ENCODE measurements around the gene MAGEF1.

MAGEF1 gene

GRCh38 chr3:184758056-184758455 lies 46.2 kb upstream of the MAGEF1 start:
- Histone ChIP-seq H3K36me3 (ENCODE audit: insufficient read depth) (no peaks in the 10 kb centered on the region), H4K20me1 (ENCODE audit: insufficient read depth) (no peaks in the 10 kb centered on the region), H3K4me2 (no peak overlapping the region), H3K27me3 (ENCODE audit: insufficient read depth, low read depth) (no peaks in the 10 kb centered on the region), H3K4me3 (IDR thresholded peaks at IDR 0.05; ENCODE audit: insufficient read depth, low read depth, low read length) (no peak overlapping the region), H2AFZ (ENCODE audit: low read depth) (no peak overlapping the region), H3K79me2 (ENCODE audit: insufficient read depth, low read depth) (no peaks in the 10 kb centered on the region), H3K9ac (no peak overlapping the region), H3K4me1 (ENCODE audit: low read depth, poor library complexity, severe bottlenecking) (no peaks in the 10 kb centered on the region), H3K27ac (no peak overlapping the region)
- TF ChIP-seq CTCF (conservative IDR thresholded peaks at IDR 0.05; ENCODE audit: low read depth, low read length): no peak

- Histone ChIP-seq H3K36me3 (ENCODE audit: insufficient read depth) (no peaks in the 10 kb centered on the region), H4K20me1 (ENCODE audit: insufficient read depth) (no peaks in the 10 kb centered on the region), H3K27me3 (ENCODE audit: insufficient read depth, low read depth) (no peaks in the 10 kb centered on the region), H3K4me1 (ENCODE audit: low read depth, poor library complexity, severe bottlenecking) (no peaks in the 10 kb centered on the region), H3K27ac (no peak overlapping the region), H3K9ac (no peak overlapping the region), H3K79me2 (ENCODE audit: insufficient read depth, low read depth) (no peaks in the 10 kb centered on the region), H2AFZ (ENCODE audit: low read depth) (no peak overlapping the region), H3K4me3 (IDR thresholded peaks at IDR 0.05; ENCODE audit: insufficient read depth, low read depth, low read length) (no peak overlapping the region), H3K4me2 (no peak overlapping the region)
- no peak for TF ChIP-seq CTCF (conservative IDR thresholded peaks at IDR 0.05; ENCODE audit: low read depth, low read length)
These were observed 45.3 kb upstream of the MAGEF1 start for GRCh38 chr3:184757022-184757651.

GRCh38 chr3:184756151-184757021 lies 44.5 kb upstream of the MAGEF1 start:
- Histone ChIP-seq H3K79me2 (ENCODE audit: insufficient read depth, low read depth) (no peaks in the 10 kb centered on the region), H3K27ac (no peak overlapping the region), H3K4me3 (IDR thresholded peaks at IDR 0.05; ENCODE audit: insufficient read depth, low read depth, low read length) (no peak overlapping the region), H3K4me2 (no peak overlapping the region), H4K20me1 (ENCODE audit: insufficient read depth) (no peaks in the 10 kb centered on the region), H2AFZ (ENCODE audit: low read depth) (no peak overlapping the region), H3K4me1 (ENCODE audit: low read depth, poor library complexity, severe bottlenecking) (no peaks in the 10 kb centered on the region), H3K36me3 (ENCODE audit: insufficient read depth) (no peaks in the 10 kb centered on the region), H3K9ac (no peak overlapping the region), H3K27me3 (ENCODE audit: insufficient read depth, low read depth) (no peaks in the 10 kb centered on the region)
- TF ChIP-seq CTCF (conservative IDR thresholded peaks at IDR 0.05; ENCODE audit: low read depth, low read length): no peak

GRCh38 chr3:184755315-184755731 lies 43.5 kb upstream of the MAGEF1 start:
- no peaks in the 10 kb centered on the region for H3K36me3 ChIP-seq (ENCODE audit: insufficient read depth)
- no peak overlapping the region for H3K4me2 ChIP-seq
- no peaks in the 10 kb centered on the region for H4K20me1 ChIP-seq (ENCODE audit: insufficient read depth)
- no peak for TF ChIP-seq CTCF (conservative IDR thresholded peaks at IDR 0.05; ENCODE audit: low read depth, low read length)
- no peak overlapping the region for H2AFZ ChIP-seq (ENCODE audit: low read depth)
- H3K4me1 ChIP-seq (ENCODE audit: low read depth, poor library complexity, severe bottlenecking): no peaks in the 10 kb centered on the region
- no peak overlapping the region for H3K27ac ChIP-seq
- H3K9ac ChIP-seq: no peak overlapping the region
- no peak overlapping the region for H3K4me3 ChIP-seq (IDR thresholded peaks at IDR 0.05; ENCODE audit: insufficient read depth, low read depth, low read length)
- H3K27me3 ChIP-seq (ENCODE audit: insufficient read depth, low read depth): no peaks in the 10 kb centered on the region
- H3K79me2 ChIP-seq (ENCODE audit: insufficient read depth, low read depth): no peaks in the 10 kb centered on the region
